GM10847 (cell line): ENCODE data around the gene TBC1D22A.

Source experiments
- POLR2A ChIP-seq: IDR thresholded peaks from 2 replicates; pipeline ENCODE4 v1.6.1; 2011; ENCODE audit not compliant: insufficient read length; ENCODE audit errors: extremely low read depth

TBC1D22A gene

GRCh38 chr22:47210686-47211085 is 448.2 kb downstream of the TBC1D22A start:
- TF ChIP-seq POLR2A, result no peak

GRCh38 chr22:47213571-47214230 is 451.3 kb downstream of the TBC1D22A start:
- no peak for TF ChIP-seq POLR2A

GRCh38 chr22:47215851-47216250 is 453.4 kb downstream of the TBC1D22A start:
- TF ChIP-seq POLR2A, result no peak

GRCh38 chr22:47218671-47219070 is 456.2 kb downstream of the TBC1D22A start:
- TF ChIP-seq POLR2A, result no peak

GRCh38 chr22:47219789-47220188 is 457.3 kb downstream of the TBC1D22A start:
- TF ChIP-seq POLR2A, result no peak

- no peak for TF ChIP-seq POLR2A
These were observed 458.3 kb downstream of the TBC1D22A start for GRCh38 chr22:47220752-47221151.

- TF ChIP-seq POLR2A, result no peak
These were observed 459.6 kb downstream of the TBC1D22A start for GRCh38 chr22:47221840-47222615.
